Naive thymus-derived CD8-positive, alpha-beta T cell (primary cell): Measurements from ENCODE around the gene DUSP22. TPM values are rescaled to one million over a fixed set of nuclear protein-coding genes. Genes with fewer than 3 reads are reported as not detected.
A peak's percentile ranks its signal among the peaks of the same experiment; 100 is the strongest.

Experiments used
- ATAC-seq, 2 donors: fragments of 150-1000 bp; cut with Tn5 transposase in 1 of 2; sonication (Bioruptor Pico), chemical (Tn5 transposase) in 1 of 2; 1 replicate in 1 of 2; 2 replicates in 1 of 2; pipeline ENCODE4 v1.10.0; 2021; ENCODE audit warnings: mild to moderate bottlenecking in 2 of 2, moderate library complexity in 2 of 2
- POLR2A ChIA-PET: fragments of 350-600 bp; sonication (Branson Sonifier 250); formaldehyde crosslinking; loops from one replicate; lab custom pipeline; 2021; ENCODE audit warnings: antibody characterized with exemption; lab: Charles Lee
- DNase-seq, 10 donors: peaks; one replicate each; pipeline versions ENCODE4 v3.0.0 to v3.0.0-alpha.2; 2020 to 2022
- H3K27ac Mint-ChIP-seq, 10 donors: one replicate each; pipeline ENCODE4 v1.8.0; 2020 to 2022; ENCODE audit warnings: mild to moderate bottlenecking in 10 of 10, mixed read lengths in 10 of 10, moderate library complexity in 4 of 10, inconsistent platforms in 1 of 10
- H3K27me3 Mint-ChIP-seq, 5 donors: one replicate each; pipeline ENCODE4 v1.8.0; 2021 to 2022; ENCODE audit warnings: mixed read lengths in 5 of 5
- H3K36me3 Mint-ChIP-seq, 3 donors: one replicate each; pipeline ENCODE4 v1.8.0; 2020 to 2022; ENCODE audit warnings: mixed read lengths in 3 of 3, mild to moderate bottlenecking in 2 of 3, inconsistent platforms in 1 of 3
- H3K4me1 Mint-ChIP-seq, 4 donors: one replicate each; pipeline ENCODE4 v1.8.0; 2021 to 2022; ENCODE audit warnings: mixed read lengths in 4 of 4
- H3K4me3 Mint-ChIP-seq, 10 donors: one replicate each; pipeline ENCODE4 v1.8.0; 2020 to 2022; ENCODE audit warnings: mild to moderate bottlenecking in 10 of 10, mixed read lengths in 10 of 10, moderate library complexity in 6 of 10, inconsistent platforms in 1 of 10
- H3K9me3 Mint-ChIP-seq, 9 donors: one replicate each; pipeline ENCODE4 v1.8.0; 2020 to 2022; ENCODE audit warnings: mixed read lengths in 9 of 9, mild to moderate bottlenecking in 3 of 9, inconsistent platforms in 1 of 9, moderate library complexity in 1 of 9
- polyA plus RNA-seq, 3 donors: library from polyadenylated mRNA; unstranded; fragments of 300-500 nt; fragmentation: Illumina TruSeq; gene quantifications; one replicate each; pipeline ENCODE4 v1.2.3, GENCODE V29; 2021
- total RNA-seq, 8 experiments: library from RNA in 2 of 8; stranded (reverse) in 2 of 8; gene quantifications; one replicate each; pipeline ENCODE4 v1.2.3 and lab custom pipeline; 2021 to 2026

Gene DUSP22
- total and polyA plus RNA-seq, 5 experiments from 2014 or later: 40.1 to 46.0 (median 43.0) TPM

DNA sequence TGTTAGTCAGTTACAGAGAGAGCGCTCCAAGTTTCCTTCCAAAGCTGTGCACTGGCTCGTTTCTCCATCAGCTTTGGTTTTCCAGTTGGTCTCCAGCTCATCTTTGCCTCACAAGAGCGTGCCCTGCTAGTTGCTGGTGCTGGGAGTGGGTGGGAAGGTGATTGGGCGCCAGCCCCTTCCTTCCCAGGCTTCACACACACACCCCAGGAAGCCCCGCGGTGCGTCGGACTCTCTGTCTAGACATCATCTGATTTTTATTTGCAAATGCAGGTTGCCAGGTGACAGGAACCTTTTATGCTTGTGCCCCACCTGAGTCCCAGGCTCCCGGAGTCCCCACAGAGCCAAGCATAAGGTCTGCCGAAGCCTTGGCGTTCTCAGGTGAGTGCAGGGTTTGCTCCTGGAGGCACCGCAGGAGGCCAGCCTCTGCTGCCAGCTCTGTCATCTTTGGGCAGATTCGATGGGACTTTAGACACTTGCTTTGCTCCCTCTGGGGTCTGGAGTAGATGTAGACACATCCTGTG lies 106.3 kb downstream of the DUSP22 start:
- POLR2A ChIA-PET: no interaction called here
- no peak overlapping the region for H3K4me3 Mint-ChIP-seq
- ATAC-seq (no peak), DNase-seq (no peak)
- peaks cover 8 to 49% (median 21%) of the 10 kb centered on the region in 4 donors for H3K4me1 Mint-ChIP-seq
- no peaks in the 10 kb centered on the region for H3K9me3 Mint-ChIP-seq
- H3K27me3 Mint-ChIP-seq: peaks cover 0 to 5% (median 4%) of the 10 kb centered on the region in 5 donors
- H3K36me3 Mint-ChIP-seq: peaks cover 0 to 20% (median 2%) of the 10 kb centered on the region in 3 donors
- peak overlapping the region in 1 of 10 donors; percentile 2 for H3K27ac Mint-ChIP-seq

GRCh38 chr6:399785-400534 lies 107.7 kb downstream of the DUSP22 start:
- DNase-seq (peak in 3 of 10 donors; percentile 16 to 36 (median 24)), ATAC-seq (peak; percentile 52 to 63)
- H3K36me3 Mint-ChIP-seq: peaks cover 0 to 20% (median 2%) of the 10 kb centered on the region in 3 donors
- H3K27ac Mint-ChIP-seq: peak overlapping the region in 3 of 10 donors; percentile 28 to 70 (median 43)
- H3K9me3 Mint-ChIP-seq: no peaks in the 10 kb centered on the region
- H3K4me3 Mint-ChIP-seq: peak overlapping the region in 7 of 10 donors; percentile 24 to 53 (median 46)
- H3K4me1 Mint-ChIP-seq: peaks cover 16 to 55% (median 29%) of the 10 kb centered on the region in 4 donors
- POLR2A ChIA-PET: interaction anchor here (0.8 kb wide), 1 partner anchor 9 kb away, joined by 4 read pairs; no protein-coding TSS in a partner anchor
- no peaks in the 10 kb centered on the region for H3K27me3 Mint-ChIP-seq

GRCh38 chr6:400815-401214 lies 108.5 kb downstream of the DUSP22 start:
- H3K4me3 Mint-ChIP-seq: no peak overlapping the region
- H3K36me3 Mint-ChIP-seq: peaks cover 0 to 20% (median 2%) of the 10 kb centered on the region in 3 donors
- no peaks in the 10 kb centered on the region for H3K9me3 Mint-ChIP-seq

More at GRCh38 chr6:400815-401214, 108.5 kb downstream of the DUSP22 start:
- POLR2A ChIA-PET: interaction anchor here (2.0 kb wide), 1 partner anchor 8 kb away, joined by 6 read pairs; no protein-coding TSS in a partner anchor
- no peak overlapping the region for H3K27ac Mint-ChIP-seq
- DNase-seq (no peak), ATAC-seq (no peak)
- H3K4me1 Mint-ChIP-seq: peaks cover 19 to 52% (median 33%) of the 10 kb centered on the region in 4 donors
- no peaks in the 10 kb centered on the region for H3K27me3 Mint-ChIP-seq

Other genes with a start within 250 kb of the DUSP22 start
- gene IRF4, start 99.3 kb downstream of the DUSP22 start, total RNA-seq: 10 to 100 TPM in 1 of 2 experiments, 1 to 10 TPM in 1; 7.4 to 10.4 TPM
- under 1 TPM; 0.44 to 0.97 (median 0.94) TPM for gene IRF4, start 99.3 kb downstream of the DUSP22 start, polyA plus RNA-seq